Ovary (tissue), 9 donors: Measurements from ENCODE around the gene EPHA1. TPM values are rescaled to one million over a fixed set of nuclear protein-coding genes. Genes with fewer than 3 reads are reported as not detected.

ENCODE experiments used
- DNase-seq, 5 donors: peaks; one replicate each; pipeline ENCODE4 v3.0.0-alpha.2; 2019 to 2020
- H3K27ac ChIP-seq, 2 donors: fragments of 200-600 bp; one replicate each; pipeline versions ENCODE4 v1.5.1 to v1.8.0; 2019 to 2022
- H3K27me3 ChIP-seq: fragments of 200-600 bp; one replicate; pipeline ENCODE4 v1.8.0; 2022
- H3K36me3 ChIP-seq: fragments of 200-600 bp; sonication (generic); one replicate; pipeline ENCODE4 v1.5.1; 2019
- H3K4me1 ChIP-seq: one replicate; pipeline ENCODE4 v1.8.1; 2013; ENCODE audit warnings: mild to moderate bottlenecking, moderate library complexity; ENCODE audit not compliant: insufficient read depth
- H3K4me3 ChIP-seq: fragments of 200-600 bp; sonication (generic); one replicate; pipeline ENCODE4 v1.5.1; 2017
- H3K9me3 ChIP-seq, 2 donors: fragments of 200-600 bp in 1 of 2; sonication (generic) in 1 of 2; one replicate each; pipeline versions ENCODE4 v1.5.1 to v1.8.1; 2013 to 2019; ENCODE audit warnings: mild to moderate bottlenecking in 1 of 2, moderate library complexity in 1 of 2
- CTCF ChIP-seq, 3 donors: fragments of 450-650 bp in 2 of 3; fragments of 200-600 bp in 1 of 3; IDR thresholded peaks; one replicate each; pipeline versions ENCODE4 v1.5.1 to v1.8.0; 2016 to 2022; ENCODE audit warnings: antibody characterized with exemption in 3 of 3, mild to moderate bottlenecking in 1 of 3
- EP300 ChIP-seq: sonication (generic); formaldehyde crosslinking; IDR thresholded peaks from one replicate; pipeline ENCODE4 v1.6.1; 2017; ENCODE audit warnings: antibody characterized with exemption
- POLR2A ChIP-seq: fragments of 450-650 bp; IDR thresholded peaks from one replicate; pipeline ENCODE4 v1.6.1; 2017; ENCODE audit warnings: antibody characterized with exemption, mild to moderate bottlenecking, moderate library complexity
- WGBS, 3 donors: extraction: QIAGEN DNeasy Blood & Tissue Kit in 1 of 3; methylation state at CpG; one replicate each; pipeline versions ENCODE4 v1.1.5 to v1.1.7; 2013 to 2017; 5-methylcytosine and 5-hydroxymethylcytosine counted together
- intact Hi-C, 4 donors: fragments of 100-400 bp; cut with DNase I; formaldehyde crosslinking; loops; one replicate each; pipeline versions ENCODE4 v1.11.0 to v1.15.1; 2022 to 2023
- polyA plus RNA-seq, 2 donors: library from polyadenylated mRNA; stranded (reverse); fragments of 200-250 nt in 1 of 2; fragments of 350-450 nt in 1 of 2; fragmentation: Illumina TruSeq in 1 of 2; extraction: RNeasy Lipid Tissue Mini Kit (QIAGEN cat#74804) in 1 of 2; gene quantifications; one replicate each; pipeline ENCODE4 v1.2.3, GENCODE V29; 2013 to 2014
- total RNA-seq, 7 donors: library from RNA; depleted of rRNA in 2 of 7; stranded (reverse); fragments of >200 nt in 2 of 7; fragmentation: NEBNext Ultra II Directional in 3 of 7; extraction: Animal tissue kit (Norgen Biotek cat#: 25700) in 3 of 7; gene quantifications; one replicate each; pipeline versions ENCODE4 v1.1.0 to v1.2.4, GENCODE V29; 2016 to 2023
- donor health status: DM: no; HTN: no; CAD: no; lungs with moderate emphysema.
- donor health status: DM: no; HTN: no; CAD: no.
- donor health status: Bipolar disorder and iron deficiency.
- donor health status: DM: yes; HTN: yes; CAD: no.
- donor health status: DM: no; HTN: no; CAD: no.
- donor health status: DM: yes; HTN: yes; CAD: no.

Gene EPHA1
- total and polyA plus RNA-seq, 9 donors: 0.21 to 21.3 (median 1.7) TPM; not detected in 1

- no peaks in the 10 kb centered on the region for H3K9me3 ChIP-seq
- intact Hi-C loops: no loop called here
- no peaks in the 10 kb centered on the region for H3K36me3 ChIP-seq
- WGBS, 3 donors: 90 to 93% (median 91%) methylated on average over 14 of the region's 14 CpGs
- no peak overlapping the region for H3K27ac ChIP-seq
- H3K4me3 ChIP-seq: no peak overlapping the region
- H3K27me3 ChIP-seq: no peaks in the 10 kb centered on the region
- no peak for DNase-seq
- TF ChIP-seq POLR2A (no peak), EP300 (no peak), CTCF (IDR thresholded peaks at IDR 0.05) (no peak)
- no peaks in the 10 kb centered on the region for H3K4me1 ChIP-seq
Measured at GRCh38 chr7:143398616-143399015, 10.0 kb downstream of the EPHA1 start.

DNA sequence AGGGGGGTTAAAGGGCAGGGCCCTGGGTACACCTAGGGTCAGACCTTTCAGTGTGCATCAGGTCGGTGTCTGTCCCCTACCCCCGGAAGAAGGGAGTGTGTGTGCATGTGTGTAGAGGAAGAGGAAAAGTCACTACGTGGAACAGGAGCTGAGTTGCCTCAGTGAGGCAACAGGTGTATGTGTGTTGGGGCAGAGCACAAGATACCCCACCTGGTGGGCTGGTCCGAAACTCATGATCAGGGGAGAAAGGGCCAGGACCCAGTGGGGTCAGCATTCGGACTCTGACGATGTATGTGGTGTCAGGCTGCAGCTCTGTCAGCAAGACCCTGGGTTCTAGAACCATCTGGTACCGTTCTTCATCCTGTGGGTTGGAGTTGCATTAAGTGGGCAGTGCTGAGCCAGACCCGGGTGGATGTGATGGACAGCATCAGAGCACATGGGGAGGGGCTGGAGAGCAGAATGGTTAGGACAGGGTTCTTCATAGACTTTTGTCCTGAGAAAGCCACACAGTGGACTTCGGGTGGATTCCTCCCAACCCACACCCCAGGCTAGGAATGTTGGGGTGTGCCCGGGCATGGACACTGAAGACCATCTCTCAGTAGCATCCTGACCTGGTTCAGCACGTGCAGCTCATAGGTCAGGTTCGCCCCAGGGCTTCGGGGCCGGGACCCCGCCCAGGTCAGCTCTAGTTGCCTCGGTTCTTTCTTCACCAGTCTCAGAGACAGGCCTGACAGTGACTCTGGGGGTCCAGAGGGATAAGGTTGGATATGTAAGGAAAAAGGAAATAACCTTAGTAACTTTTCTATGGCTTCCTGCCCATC lies 10.7 kb downstream of the EPHA1 start:
- no peaks in the 10 kb centered on the region for H3K9me3 ChIP-seq
- H3K4me1 ChIP-seq: peaks cover under 1% of the 10 kb centered on the region
- TF ChIP-seq EP300 (no peak), CTCF (IDR thresholded peaks at IDR 0.05) (no peak), POLR2A (no peak)
- WGBS, 3 donors: 85 to 88% (median 86%) methylated on average over 16 of the region's 16 CpGs
- no peak for DNase-seq
- H3K4me3 ChIP-seq: no peak overlapping the region
- no peaks in the 10 kb centered on the region for H3K36me3 ChIP-seq
- H3K27ac ChIP-seq: no peak overlapping the region
- intact Hi-C loops: no loop called here
- no peaks in the 10 kb centered on the region for H3K27me3 ChIP-seq

GRCh38 chr7:143396625-143397556 lies 11.8 kb downstream of the EPHA1 start:
- Histone ChIP-seq H3K4me1 (peaks cover 9% of the 10 kb centered on the region), H3K4me3 (no peak overlapping the region), H3K9me3 (no peaks in the 10 kb centered on the region), H3K27ac (no peak overlapping the region), H3K36me3 (no peaks in the 10 kb centered on the region), H3K27me3 (no peaks in the 10 kb centered on the region)
- 88 to 93% (median 88%) methylated on average over 28 of the region's 28 CpGs for WGBS, 3 donors
- intact Hi-C loops: no loop called here
- DNase-seq: no peak
- no peak for TF ChIP-seq POLR2A
- no peak for TF ChIP-seq CTCF (IDR thresholded peaks at IDR 0.05)
- TF ChIP-seq EP300: no peak

GRCh38 chr7:143396182-143396581 lies 12.5 kb downstream of the EPHA1 start:
- no peak for DNase-seq
- WGBS, 3 donors: 82 to 85% (median 83%) methylated on average over 7 of the region's 7 CpGs
- intact Hi-C loops: no loop called here
- Histone ChIP-seq H3K4me1 (peaks cover 16% of the 10 kb centered on the region), H3K9me3 (no peaks in the 10 kb centered on the region), H3K27me3 (no peaks in the 10 kb centered on the region), H3K36me3 (no peaks in the 10 kb centered on the region), H3K4me3 (no peak overlapping the region), H3K27ac (no peak overlapping the region)
- TF ChIP-seq CTCF (IDR thresholded peaks at IDR 0.05): no peak
- TF ChIP-seq POLR2A: no peak
- TF ChIP-seq EP300: no peak
